Stimulated activated CD8-positive, alpha-beta memory T cell treated with anti-CD3 and anti-CD28 coated beads, Interleukin-7, amount 100 ng/mL, for 4 hours (primary cell): ENCODE measurements around the gene VWA5B1.

Experiments
- DNase-seq, 2 donors: peaks; one replicate each; pipeline ENCODE4 v3.0.0-alpha.2; 2020; ENCODE audit warnings: low read depth in 2 of 2

VWA5B1 gene

GRCh38 chr1:20349561-20349960, 58.9 kb downstream of the VWA5B1 start:
- DNase-seq: no peak

- DNase-seq: no peak
Observed at GRCh38 chr1:20349971-20350370, 59.3 kb downstream of the VWA5B1 start.

GRCh38 chr1:20350421-20350820, 59.7 kb downstream of the VWA5B1 start:
- no peak for DNase-seq

- DNase-seq: no peak
Observed at GRCh38 chr1:20351911-20352701, 61.4 kb downstream of the VWA5B1 start.

GRCh38 chr1:20353836-20354235, 63.2 kb downstream of the VWA5B1 start:
- DNase-seq: no peak

GRCh38 chr1:20354610-20355009, 63.9 kb downstream of the VWA5B1 start:
- DNase-seq: no peak

GRCh38 chr1:20355101-20355827, 64.6 kb downstream of the VWA5B1 start:
- DNase-seq: no peak

GRCh38 chr1:20355828-20356735, 65.4 kb downstream of the VWA5B1 start:
- DNase-seq: no peak

GRCh38 chr1:20356850-20357459, 66.3 kb downstream of the VWA5B1 start:
- no peak for DNase-seq

GRCh38 chr1:20357796-20358195, 67.1 kb downstream of the VWA5B1 start:
- DNase-seq: no peak

GRCh38 chr1:20358761-20359263, 68.1 kb downstream of the VWA5B1 start:
- DNase-seq: no peak

GRCh38 chr1:20359451-20360330, 69.0 kb downstream of the VWA5B1 start:
- no peak for DNase-seq

- DNase-seq: no peak
Observed at GRCh38 chr1:20361401-20361800, 70.7 kb downstream of the VWA5B1 start.

- DNase-seq: no peak
Observed at GRCh38 chr1:20361805-20362381, 71.2 kb downstream of the VWA5B1 start.

GRCh38 chr1:20362856-20363255, 72.2 kb downstream of the VWA5B1 start:
- no peak for DNase-seq

GRCh38 chr1:20365421-20366055, 74.9 kb downstream of the VWA5B1 start:
- DNase-seq: no peak

- no peak for DNase-seq
Observed at GRCh38 chr1:20366056-20366462, 75.4 kb downstream of the VWA5B1 start.

- DNase-seq: no peak
Observed at GRCh38 chr1:20366463-20367115, 75.9 kb downstream of the VWA5B1 start.

GRCh38 chr1:20367116-20367585, 76.5 kb downstream of the VWA5B1 start:
- no peak for DNase-seq
